RCC 7860 (cell line): ENCODE results near the gene NFIB.

ENCODE experiments used
- DNase-seq: peaks from one replicate; pipeline ENCODE4 v3.0.0-alpha.2; 2015; ENCODE audit warnings: low spot score
- FAIRE-seq: peaks from 2 replicates; lab custom pipeline; 2012; peaks lifted over from hg19 to GRCh38; lab: Jason Lieb, UNC

The NFIB gene

GRCh38 chr9:14321517-14322130 is 7.7 kb upstream of the NFIB start:
- DNase-seq (no peak), FAIRE-seq (no peak)

GRCh38 chr9:14320271-14321181 is 6.6 kb upstream of the NFIB start:
- FAIRE-seq (no peak), DNase-seq (peak; percentile 51)

DNA sequence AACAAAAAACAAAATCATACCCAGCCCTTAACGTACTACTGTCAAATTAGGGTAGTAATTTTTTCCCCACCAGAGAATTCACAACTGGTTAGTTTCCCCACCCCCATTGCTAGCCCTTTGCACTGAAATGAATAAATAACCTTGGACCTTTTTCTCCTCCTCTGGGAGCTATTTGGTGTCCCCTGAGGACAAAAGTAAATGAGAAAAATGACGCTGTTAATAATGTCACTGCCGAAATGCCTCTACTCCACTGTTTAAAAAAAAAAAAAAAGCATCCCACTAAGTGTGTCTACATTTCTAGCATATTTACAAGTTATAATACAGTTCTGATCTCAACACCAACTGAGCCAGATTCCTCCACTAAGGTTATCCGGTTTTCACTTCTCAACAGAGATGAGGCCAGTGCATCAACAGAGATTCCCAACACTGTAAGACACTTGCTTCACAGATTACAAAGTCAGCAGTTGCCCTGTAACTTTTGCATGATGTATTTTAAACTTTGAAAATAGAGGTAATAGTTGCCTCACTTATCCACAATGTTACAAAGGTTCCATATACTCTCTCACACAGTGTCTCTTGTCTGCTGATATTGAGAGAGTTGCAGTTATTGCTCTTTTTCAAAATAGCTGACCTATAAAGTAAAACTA is 5.1 kb upstream of the NFIB start:
- DNase-seq, result no peak
- no peak for FAIRE-seq

DNA sequence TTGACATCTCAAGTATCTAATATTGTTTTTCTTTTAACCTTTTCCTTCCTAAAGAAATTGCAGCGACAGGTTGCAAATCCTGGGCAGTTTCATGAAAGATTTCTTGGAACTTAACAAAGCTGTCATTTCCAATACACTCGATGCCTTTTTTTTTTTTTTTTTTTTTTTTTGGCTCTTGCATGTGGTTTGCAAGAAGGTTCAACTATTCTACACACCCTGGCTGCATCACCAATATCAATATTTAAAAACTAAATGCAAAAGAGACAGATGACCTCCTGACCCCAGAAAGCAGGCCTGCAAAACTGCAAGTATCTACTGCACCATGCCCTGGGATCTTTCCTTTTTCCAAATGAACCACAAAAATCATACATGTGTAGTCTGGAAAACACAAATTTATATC is 4.4 kb upstream of the NFIB start:
- DNase-seq, result no peak
- no peak for FAIRE-seq

DNA sequence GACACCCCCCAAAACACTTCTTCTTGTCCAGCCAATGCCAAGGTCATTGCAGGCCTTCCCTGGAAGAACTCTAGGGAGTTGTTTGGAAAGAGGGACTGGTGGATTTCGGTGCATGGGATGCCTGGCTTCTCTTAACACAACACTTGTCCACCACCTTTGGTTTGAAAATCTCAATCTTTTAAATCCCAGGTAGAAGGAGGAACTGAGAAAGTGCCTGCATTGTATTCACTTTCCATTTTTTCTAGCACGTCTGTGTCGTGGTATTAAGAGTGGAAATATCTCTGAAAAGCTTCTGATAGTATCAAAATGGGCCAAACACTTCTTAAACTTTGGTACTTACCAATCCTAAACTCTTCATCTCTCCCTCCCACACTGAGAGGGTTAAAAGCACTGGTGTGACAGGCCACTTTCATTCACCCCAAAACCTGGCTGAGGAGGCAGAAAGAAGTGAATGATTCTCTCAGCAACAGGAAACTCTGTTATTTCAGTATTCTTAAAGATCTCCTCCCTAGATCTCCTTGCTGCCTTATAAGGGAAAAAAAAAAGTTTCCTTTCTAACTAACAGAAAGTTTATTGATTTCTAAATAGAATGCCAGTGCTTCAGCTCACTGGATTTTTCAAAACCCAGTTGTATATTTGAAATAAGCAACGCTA is 3.9 kb upstream of the NFIB start:
- DNase-seq, result no peak
- no peak for FAIRE-seq

GRCh38 chr9:14316602-14317300 is 2.8 kb upstream of the NFIB start:
- no peak for DNase-seq
- FAIRE-seq, result no peak

DNA sequence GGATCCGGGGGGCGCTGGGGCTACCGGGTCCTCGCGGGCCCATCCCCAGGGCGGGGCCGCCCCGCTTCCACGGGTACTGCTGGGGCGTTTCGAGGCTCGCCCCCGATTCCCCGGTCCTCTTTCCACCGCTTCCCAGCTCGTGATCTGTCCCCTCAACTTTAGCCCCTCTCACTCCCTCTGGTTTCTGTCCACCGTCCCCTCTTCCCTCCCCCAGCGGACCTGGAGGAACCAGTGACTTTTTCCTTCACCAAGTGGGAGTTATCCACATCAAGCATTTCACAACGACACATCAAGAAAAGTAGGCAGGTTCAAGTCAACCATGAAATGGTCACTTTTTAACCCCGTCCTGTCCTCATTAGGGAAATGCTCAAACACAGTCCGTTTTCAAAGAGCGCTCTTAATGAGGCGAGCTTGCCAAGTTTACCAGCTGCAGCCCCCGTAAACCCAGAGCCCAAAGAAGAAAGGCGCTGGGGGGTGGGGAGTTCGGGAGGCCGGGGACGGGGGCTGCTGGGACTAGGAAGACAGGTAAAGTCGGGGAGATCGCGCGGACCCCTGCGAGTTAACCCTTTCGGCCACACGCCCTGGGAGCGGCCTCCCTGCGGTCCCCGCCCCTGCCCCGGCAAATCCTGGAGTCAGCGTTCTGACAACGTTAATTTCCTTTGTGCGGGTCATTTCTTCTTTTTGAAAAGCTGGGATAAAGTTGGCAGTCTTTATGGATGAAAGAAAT is 2.1 kb upstream of the NFIB start:
- FAIRE-seq, result no peak
- DNase-seq, result no peak

DNA sequence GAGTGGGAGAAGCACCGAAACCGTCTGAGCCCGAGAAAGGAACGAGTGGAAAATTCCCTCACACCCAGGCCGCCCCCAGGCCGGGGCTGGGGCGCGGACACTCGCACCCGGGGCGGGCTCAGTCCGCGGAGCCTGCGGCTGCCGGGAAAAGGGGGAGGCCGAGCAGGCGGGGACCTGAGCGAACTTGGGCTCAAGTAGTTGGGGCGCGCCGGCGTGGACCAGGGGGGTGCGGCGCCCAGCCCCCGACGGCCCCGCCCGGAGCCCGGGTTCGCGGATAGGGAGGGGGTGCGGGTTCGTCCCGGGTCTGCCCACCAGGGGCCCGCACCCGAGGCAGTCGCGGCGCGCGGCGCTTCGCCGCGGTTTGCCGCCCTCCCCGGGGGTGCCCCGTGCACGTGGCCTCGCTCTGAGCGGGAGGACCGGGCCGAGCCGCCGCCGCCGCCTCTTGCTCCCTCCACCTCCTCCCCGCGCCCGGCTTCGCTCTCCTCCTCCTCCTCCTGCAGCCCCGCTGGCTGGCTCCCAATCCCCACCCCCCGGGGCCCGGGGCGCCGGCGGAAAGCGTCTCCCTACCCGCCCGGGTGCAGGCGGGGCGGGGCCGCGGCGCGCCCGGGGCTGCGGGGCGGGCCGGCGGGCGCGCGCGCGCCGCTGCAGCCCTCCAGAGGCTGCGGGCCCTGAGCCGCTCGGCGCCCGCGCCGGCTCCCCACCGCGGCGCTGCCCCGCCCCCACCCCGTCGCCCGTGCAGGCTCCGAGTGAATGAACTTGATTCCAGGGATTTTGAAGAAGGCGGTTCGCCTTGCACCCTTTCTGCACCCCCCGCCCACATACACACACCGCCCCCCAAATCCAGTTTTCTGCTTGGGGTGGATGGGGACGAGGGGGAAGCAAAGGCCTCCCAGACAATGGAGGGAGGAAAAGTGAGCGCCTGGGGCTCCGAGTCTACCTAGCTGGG is 1.3 kb upstream of the NFIB start:
- DNase-seq, result peak; percentile 28
- no peak for FAIRE-seq

DNA sequence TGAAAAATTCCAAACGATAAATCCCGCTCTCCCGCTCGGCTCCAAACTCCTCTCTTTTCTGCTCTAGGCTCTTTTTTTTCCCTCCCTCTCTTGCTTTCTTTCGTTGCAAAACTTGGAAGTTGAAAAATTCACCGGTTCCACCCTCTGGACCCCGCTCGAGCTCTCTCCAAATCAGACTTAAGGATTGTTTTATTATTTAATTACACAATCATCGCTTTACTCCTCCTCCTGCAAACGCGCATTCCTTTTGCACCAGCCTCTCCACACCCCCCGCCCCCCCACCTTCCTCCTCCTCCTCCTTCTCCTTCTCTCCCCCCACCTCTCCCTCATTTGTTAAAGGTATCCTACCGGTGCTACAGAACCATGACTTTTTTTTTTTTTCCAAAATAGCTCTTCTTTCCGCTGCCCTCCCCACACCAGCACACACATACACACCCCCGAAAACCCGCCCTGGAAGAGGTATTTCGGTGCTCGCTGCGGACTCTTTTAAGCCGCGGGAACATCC is 535 bp upstream of the NFIB start:
- DNase-seq (peak; percentile 63), FAIRE-seq (no peak)

- FAIRE-seq, result no peak
- DNase-seq, result no peak
These were observed 482 bp downstream of the NFIB start for GRCh38 chr9:14313378-14313940.

GRCh38 chr9:14312719-14313377 is 1.1 kb downstream of the NFIB start:
- FAIRE-seq (no peak), DNase-seq (no peak)

GRCh38 chr9:14311956-14312685 is 1.8 kb downstream of the NFIB start:
- FAIRE-seq, result no peak
- no peak for DNase-seq

DNA sequence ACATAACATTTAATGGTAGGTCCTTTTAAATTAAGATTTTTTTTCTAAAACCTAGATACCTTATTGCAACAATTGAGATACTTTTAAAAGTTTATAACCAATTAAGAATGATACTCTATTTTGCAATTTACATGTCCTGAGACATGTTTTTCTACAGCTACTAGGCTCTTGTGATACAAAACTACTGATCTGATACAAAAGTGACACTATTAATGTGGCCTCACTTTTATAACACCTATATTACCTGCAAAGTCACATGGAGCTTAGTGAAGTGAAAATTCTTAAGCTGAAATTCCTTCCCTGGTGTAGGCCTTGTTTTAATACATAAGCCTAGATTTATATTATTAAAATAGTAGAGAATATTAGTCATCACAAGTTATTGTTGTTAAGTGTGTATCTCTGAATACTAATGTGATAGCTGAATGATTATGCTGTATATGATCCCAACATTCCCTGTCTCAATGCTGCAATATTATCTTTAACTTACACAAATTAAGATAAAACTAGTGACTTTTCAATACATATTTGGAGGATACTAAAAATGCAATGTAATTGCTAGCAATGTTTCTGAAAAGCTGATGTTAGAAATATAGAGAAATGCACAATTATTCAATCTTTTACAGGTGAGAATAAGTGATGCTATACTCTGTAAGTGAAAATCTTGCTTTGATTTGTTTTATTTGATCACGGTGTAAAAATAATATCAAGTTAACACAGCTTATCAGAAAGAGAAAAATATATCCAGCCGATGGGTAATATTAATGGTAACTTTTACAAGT is 2.6 kb downstream of the NFIB start:
- no peak for FAIRE-seq

GRCh38 chr9:14310311-14310710 is 3.6 kb downstream of the NFIB start:
- DNase-seq, result no peak
- no peak for FAIRE-seq

More for the DNA sequence above, 2.6 kb downstream of the NFIB start:
- no peak for DNase-seq

- DNase-seq, result peak; percentile 56
- peak; percentile 68 for FAIRE-seq
These were observed 4.5 kb downstream of the NFIB start for GRCh38 chr9:14309403-14309802.

DNA sequence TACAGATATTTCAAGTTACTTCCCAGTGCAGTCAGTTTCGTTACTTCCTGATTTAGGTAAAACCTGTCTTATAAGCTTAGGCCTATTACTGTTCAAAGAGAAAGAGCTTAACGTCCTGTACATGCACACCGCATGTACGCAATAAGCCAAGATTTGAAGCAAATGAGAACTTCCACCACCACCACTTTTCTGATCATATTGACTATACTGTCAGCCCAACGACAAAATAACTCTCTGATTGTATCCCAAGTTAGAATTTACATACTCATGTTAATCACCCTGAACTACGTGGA is 5.1 kb downstream of the NFIB start:
- no peak for FAIRE-seq
- DNase-seq, result no peak
